PC-9 (cell line): ENCODE measurements around the gene FSIP1.

Experiments used
- CTCF ChIP-seq: fragments of 200-600 bp; sonication (generic); conservative IDR thresholded peaks from 2 replicates; pipeline ENCODE4 v1.6.1; 2017; ENCODE audit warnings: mixed run types, antibody characterized with exemption, mild to moderate bottlenecking, moderate library complexity
- EZH2 ChIP-seq: fragments of 200-600 bp; sonication (generic); IDR thresholded peaks from 2 replicates; pipeline ENCODE4 v1.8.0; 2017; ENCODE audit warnings: antibody characterized with exemption, low read depth

GRCh38 chr15:39672666-39673065 lies 110.0 kb downstream of the FSIP1 start:
- TF ChIP-seq CTCF (no peak), EZH2 (no peak)
